GM21619 (cell line): ENCODE results near the gene ARHGEF35.
"Not testable (repeated sequence)": the region's sequence is repeated elsewhere in the genome, so short reads cannot be mapped to it uniquely, and the experiment has no call there.

Experiments
- ATAC-seq: cut with Tn5 transposase; IDR thresholded peaks from one replicate; pipeline ENCODE4 v1.9.1; 2021; ENCODE audit not compliant: unreplicated experiment

ARHGEF35 gene

GRCh38 chr7:144195212-144195872, at the start of gene ARHGEF35:
Gene ARHGEF35, minus strand, starts transcription at chr7:144195833. Its CDS starts 7,450 bp downstream, at chr7:144188383.
- peak; percentile 62 for ATAC-seq

GRCh38 chr7:144245372-144245771, 49.7 kb upstream of the ARHGEF35 start:
- not testable (repeated sequence) for ATAC-seq

GRCh38 chr7:144239365-144239764, 43.7 kb upstream of the ARHGEF35 start, which contains the start of gene OR2A42:
Gene OR2A42, minus strand, starts transcription at chr7:144239605. Its CDS starts 6,762 bp downstream, at chr7:144232843.
- ATAC-seq: not testable (repeated sequence)

- not testable (repeated sequence) for ATAC-seq
Observed at GRCh38 chr7:144238530-144239082, 43.0 kb upstream of the ARHGEF35 start.

GRCh38 chr7:144233039-144233438, 37.4 kb upstream of the ARHGEF35 start:
- ATAC-seq: not testable (repeated sequence)

- not testable (repeated sequence) for ATAC-seq
Observed at GRCh38 chr7:144231027-144231426, 35.4 kb upstream of the ARHGEF35 start.

GRCh38 chr7:144228810-144229209, 33.2 kb upstream of the ARHGEF35 start:
- ATAC-seq: not testable (repeated sequence)

GRCh38 chr7:144226866-144227265, 31.2 kb upstream of the ARHGEF35 start:
- ATAC-seq: not testable (repeated sequence)

- not testable (repeated sequence) for ATAC-seq
Observed at GRCh38 chr7:144223675-144224074, 28.0 kb upstream of the ARHGEF35 start.

- ATAC-seq: not testable (repeated sequence)
Observed at GRCh38 chr7:144220531-144220930, 24.9 kb upstream of the ARHGEF35 start.

- peak; percentile 43 for ATAC-seq
Observed at GRCh38 chr7:144219149-144219548, 23.5 kb upstream of the ARHGEF35 start.

- not testable (repeated sequence) for ATAC-seq
Observed at GRCh38 chr7:144218581-144218980, 22.9 kb upstream of the ARHGEF35 start.

- not testable (repeated sequence) for ATAC-seq
Observed at GRCh38 chr7:144217200-144217599, 21.6 kb upstream of the ARHGEF35 start.

- ATAC-seq: not testable (repeated sequence)
Observed at GRCh38 chr7:144205306-144205705, 9.7 kb upstream of the ARHGEF35 start.

GRCh38 chr7:144203086-144203485, 7.5 kb upstream of the ARHGEF35 start:
- not testable (repeated sequence) for ATAC-seq

GRCh38 chr7:144201978-144202377, 6.3 kb upstream of the ARHGEF35 start:
- ATAC-seq: peak; percentile 19

GRCh38 chr7:144198934-144199333, 3.3 kb upstream of the ARHGEF35 start:
- ATAC-seq: not testable (repeated sequence)

GRCh38 chr7:144194453-144194852, 1.2 kb downstream of the ARHGEF35 start:
- not testable (repeated sequence) for ATAC-seq

GRCh38 chr7:144193782-144194181, 1.9 kb downstream of the ARHGEF35 start:
- not testable (repeated sequence) for ATAC-seq

GRCh38 chr7:144188578-144189171, 7.0 kb downstream of the ARHGEF35 start:
- ATAC-seq: not testable (repeated sequence)

GRCh38 chr7:144187848-144188247, 7.8 kb downstream of the ARHGEF35 start:
- not testable (repeated sequence) for ATAC-seq

- not testable (repeated sequence) for ATAC-seq
Observed at GRCh38 chr7:144183166-144183565, 12.5 kb downstream of the ARHGEF35 start, which contains the start of gene CTAGE4. Gene CTAGE4, plus strand, starts transcription at chr7:144183466. Its CDS starts 38 bp downstream, at chr7:144183504.
